ENCODE measurements around the gene CDH23. TPM values are rescaled to one million over a fixed set of nuclear protein-coding genes. Genes with fewer than 3 reads are reported as not detected.
A peak's percentile ranks its signal among the peaks of the same experiment; 100 is the strongest.

Gene CDH23
- total and polyA plus RNA-seq, 9 of the 15 experiments (the other 6 are each of a cell fraction or from before 2014, with no cell fraction given): 0.18 to 1.2 (median 0.47) TPM

- no peak for TF ChIP-seq BCLAF1 (IDR thresholded peaks at IDR 0.05; ENCODE audit: borderline replicate concordance in 1 of 2, control insufficient read depth in 1 of 2, low read depth in 2 of 2, low read length in 1 of 2)
- no peak for TF ChIP-seq SMAD2 (IDR thresholded peaks at IDR 0.05; ENCODE audit: low read depth, low read length)
These were observed 43.1 kb upstream of the CDH23 start (continued) for GRCh38 chr10:71353639-71354038.

- H3K9ac ChIP-seq (ENCODE audit: insufficient read depth in 1 of 2, low read depth in 2 of 2, low read length in 2 of 2): no peak overlapping the region; a peak in 1 of 4 replicates
- H3K9me1 ChIP-seq (ENCODE audit: control insufficient read depth, insufficient read depth, low read length): no peaks in the 10 kb centered on the region
- no peak overlapping the region for H3K4me3 ChIP-seq
- H3K27ac ChIP-seq (ENCODE audit: extremely low read depth, low read depth, low read length): no peak overlapping the region
- ChIA-PET CTCF (ENCODE audit: low intra/inter-chr PET ratio) (no interaction called here), POLR2A (no interaction called here)
- intact Hi-C loops (cut with micrococcal nuclease): no loop called here
- no peaks in the 10 kb centered on the region for H3K79me2 ChIP-seq (ENCODE audit: control insufficient read depth, insufficient read depth, low read length)
- no peak overlapping the region for H3K4me2 ChIP-seq (ENCODE audit: insufficient read depth, low read length)
- no peaks in the 10 kb centered on the region for H4K20me1 ChIP-seq (replicated peaks; ENCODE audit: control insufficient read depth, insufficient read depth, low read length)
- ATAC-seq (no peak), DNase-seq (ENCODE audit: extremely low read depth in 1 of 4, low spot score in 3 of 4) (no peak), FAIRE-seq (no peak)
- 34% methylated on average over 7 of the region's 7 CpGs for WGBS (ENCODE audit: insufficient coverage, low coverage, missing lambda C conversion rate)
- no TSS peak for BruUV-seq (replicated peaks)
- peaks cover 21 to 22% of the 10 kb centered on the region in 2 experiments for H3K4me1 ChIP-seq (replicated peaks in 1 of 2; ENCODE audit: control insufficient read depth in 2 of 2, insufficient read depth in 2 of 2, low read length in 2 of 2)
- in situ Hi-C loops (cut with MboI): no loop called here
- H3K36me3 ChIP-seq (ENCODE audit: control insufficient read depth, insufficient read depth, low read length): peaks cover 6% of the 10 kb centered on the region; the same call in 1 of the 3 replicates
- H3K9me3 ChIP-seq (replicated peaks; ENCODE audit: control insufficient read depth, insufficient read depth, low read depth, low read length): no peaks in the 10 kb centered on the region
- no peaks in the 10 kb centered on the region for H3K27me3 ChIP-seq (ENCODE audit: control insufficient read depth in 2 of 2, insufficient read depth in 2 of 2, low read length in 2 of 2)
- H2AFZ ChIP-seq (ENCODE audit: low read depth, low read length): no peak overlapping the region
- TF ChIP-seq SIN3A (IDR thresholded peaks at IDR 0.05; ENCODE audit: borderline replicate concordance in 2 of 2, control insufficient read depth in 1 of 2, low read depth in 2 of 2, low read length in 2 of 2) (no peak), THAP12 (CRISPR knock-in tag; IDR thresholded peaks at IDR 0.05) (no peak), MAX (CRISPR knock-in tag; IDR thresholded peaks at IDR 0.05) (0 out of 2 replicates have a peak, but pooled peaks have one; percentile 16), RBFOX2 (IDR thresholded peaks at IDR 0.05; ENCODE audit: low read depth, low read length) (no peak), COPS2 (conservative IDR thresholded peaks at IDR 0.05) (no peak)
These were observed 41.9 kb upstream of the CDH23 start for GRCh38 chr10:71354776-71355175.
